Measurements from ENCODE around the gene TRMT11. TPM values are rescaled to one million over a fixed set of nuclear protein-coding genes. Genes with fewer than 3 reads are reported as not detected.

Gene TRMT11
- total RNA-seq, 2 donors from 2014 or later = 29.4 to 35.4 TPM

DNA sequence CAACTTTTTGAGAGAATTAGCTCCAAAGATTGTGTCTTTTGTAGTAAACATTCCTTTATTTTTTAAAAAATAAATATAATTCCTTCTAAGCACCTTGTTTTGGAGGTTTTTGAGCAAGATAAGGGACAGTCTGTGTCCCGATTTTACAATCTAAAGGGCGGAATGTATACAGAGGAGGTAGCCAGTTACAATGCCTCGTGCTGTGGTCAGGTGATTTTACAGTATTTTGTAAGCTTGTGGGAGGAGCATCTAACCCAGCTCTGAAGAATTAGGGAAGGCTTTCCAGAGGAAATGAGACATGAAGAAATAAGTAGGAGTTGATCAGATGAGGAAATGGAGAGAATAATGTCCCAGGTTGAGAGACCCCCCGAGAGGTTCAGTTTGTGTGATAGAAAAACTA, 28.5 kb upstream of the TRMT11 start:
- no peak overlapping the region for H3K27ac Mint-ChIP-seq
- H3K9me3 ChIP-seq (ENCODE audit: control insufficient read depth, low read length) = peaks cover 2% of the 10 kb centered on the region
- H3K27me3 Mint-ChIP-seq (ENCODE audit: insufficient read depth) = peaks cover 10% of the 10 kb centered on the region
- H3K4me3 Mint-ChIP-seq = no peak overlapping the region
- H3K9me3 Mint-ChIP-seq = peaks cover 1% of the 10 kb centered on the region
- H3K4me3 ChIP-seq (ENCODE audit: low read length) = peak overlapping the region; percentile 91
- H3K27ac ChIP-seq (ENCODE audit: low read depth, low read length) = no peak overlapping the region
- no peak for TF ChIP-seq CTCF (conservative IDR thresholded peaks at IDR 0.05)
- H3K27me3 ChIP-seq (ENCODE audit: control insufficient read depth, insufficient read depth, low read length, poor library complexity, severe bottlenecking) = peaks cover 10% of the 10 kb centered on the region
- no peaks in the 10 kb centered on the region for H3K36me3 Mint-ChIP-seq (ENCODE audit: low read depth)
- 75 to 80% methylated on average over 4 of the region's 4 CpGs for WGBS, 2 experiments (ENCODE audit: insufficient coverage in 1 of 2, insufficient read length in 1 of 2)
- H3K4me1 Mint-ChIP-seq = peaks cover 8% of the 10 kb centered on the region
- DNase-seq = no peak
- H3K36me3 ChIP-seq (ENCODE audit: control insufficient read depth, insufficient read depth, low read length) = no peaks in the 10 kb centered on the region
- H3K4me1 ChIP-seq (ENCODE audit: control insufficient read depth, insufficient read depth, low read length) = no peaks in the 10 kb centered on the region
- H3K9ac ChIP-seq (ENCODE audit: extremely low read depth, low read length, poor library complexity, severe bottlenecking) = no peak overlapping the region

- H3K9me3 ChIP-seq (ENCODE audit: control insufficient read depth, low read length) = no peaks in the 10 kb centered on the region
Measured at GRCh38 chr6:125959041-125959440, 27.3 kb upstream of the TRMT11 start.

DNA sequence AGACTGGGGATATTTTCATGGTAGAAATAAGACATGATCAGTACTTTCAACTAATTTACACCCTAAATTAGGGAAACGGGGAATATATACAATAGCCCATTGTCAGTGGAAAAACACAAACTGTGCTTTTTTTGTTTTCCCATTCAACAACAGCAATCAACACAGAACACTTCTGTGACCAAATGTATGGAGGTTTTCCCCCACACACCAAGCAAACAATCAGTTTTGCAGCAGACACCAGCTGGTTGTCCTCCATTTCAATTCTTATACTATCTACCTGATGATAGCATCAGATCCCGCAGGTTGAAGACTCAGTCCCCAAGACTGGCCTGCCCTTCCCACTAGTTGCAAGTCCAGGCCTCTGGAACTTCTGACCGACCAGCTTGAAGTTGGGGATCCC, 25.2 kb upstream of the TRMT11 start:
- Mint-ChIP-seq H3K36me3 (ENCODE audit: low read depth) (no peaks in the 10 kb centered on the region), H3K4me1 (peaks cover 26% of the 10 kb centered on the region), H3K4me3 (no peak overlapping the region), H3K27me3 (ENCODE audit: insufficient read depth) (no peaks in the 10 kb centered on the region), H3K27ac (no peak overlapping the region), H3K9me3 (no peaks in the 10 kb centered on the region)
- TF ChIP-seq CTCF (conservative IDR thresholded peaks at IDR 0.05) = no peak
- no peaks in the 10 kb centered on the region for H3K9me3 ChIP-seq (ENCODE audit: control insufficient read depth, low read length)
- no peak overlapping the region for H3K9ac ChIP-seq (ENCODE audit: extremely low read depth, low read length, poor library complexity, severe bottlenecking)
- no peak overlapping the region for H3K4me3 ChIP-seq (ENCODE audit: low read length)
- 92% methylated on average over 2 to 3 of the region's 3 CpGs for WGBS, 2 experiments (ENCODE audit: insufficient coverage in 1 of 2, insufficient read length in 1 of 2)
- DNase-seq = no peak
- no peak overlapping the region for H3K27ac ChIP-seq (ENCODE audit: low read depth, low read length)
- H3K4me1 ChIP-seq (ENCODE audit: control insufficient read depth, insufficient read depth, low read length) = no peaks in the 10 kb centered on the region
- H3K36me3 ChIP-seq (ENCODE audit: control insufficient read depth, insufficient read depth, low read length) = no peaks in the 10 kb centered on the region
- no peaks in the 10 kb centered on the region for H3K27me3 ChIP-seq (ENCODE audit: control insufficient read depth, insufficient read depth, low read length, poor library complexity, severe bottlenecking)

More at GRCh38 chr6:125959041-125959440, 27.3 kb upstream of the TRMT11 start:
- Histone ChIP-seq H3K4me3 (ENCODE audit: low read length) (no peak overlapping the region), H3K27me3 (ENCODE audit: control insufficient read depth, insufficient read depth, low read length, poor library complexity, severe bottlenecking) (peaks cover 7% of the 10 kb centered on the region), H3K36me3 (ENCODE audit: control insufficient read depth, insufficient read depth, low read length) (no peaks in the 10 kb centered on the region), H3K27ac (ENCODE audit: low read depth, low read length) (no peak overlapping the region), H3K9ac (ENCODE audit: extremely low read depth, low read length, poor library complexity, severe bottlenecking) (no peak overlapping the region), H3K4me1 (ENCODE audit: control insufficient read depth, insufficient read depth, low read length) (no peaks in the 10 kb centered on the region)
- DNase-seq = no peak
- no peaks in the 10 kb centered on the region for H3K9me3 Mint-ChIP-seq
- H3K27me3 Mint-ChIP-seq (ENCODE audit: insufficient read depth) = peaks cover 6% of the 10 kb centered on the region
- H3K27ac Mint-ChIP-seq = no peak overlapping the region
- peaks cover 20% of the 10 kb centered on the region for H3K4me1 Mint-ChIP-seq
- no peak overlapping the region for H3K4me3 Mint-ChIP-seq
- no peaks in the 10 kb centered on the region for H3K36me3 Mint-ChIP-seq (ENCODE audit: low read depth)
- WGBS, 2 experiments (ENCODE audit: insufficient coverage in 1 of 2, insufficient read length in 1 of 2) = 90 to 95% methylated on average over 2 to 4 of the region's 4 CpGs
- TF ChIP-seq CTCF (conservative IDR thresholded peaks at IDR 0.05) = no peak
